ENCODE data around the gene TMEM86B.
A peak's percentile ranks its signal among the peaks of the same experiment; 100 is the strongest.

TMEM86B gene

DNA sequence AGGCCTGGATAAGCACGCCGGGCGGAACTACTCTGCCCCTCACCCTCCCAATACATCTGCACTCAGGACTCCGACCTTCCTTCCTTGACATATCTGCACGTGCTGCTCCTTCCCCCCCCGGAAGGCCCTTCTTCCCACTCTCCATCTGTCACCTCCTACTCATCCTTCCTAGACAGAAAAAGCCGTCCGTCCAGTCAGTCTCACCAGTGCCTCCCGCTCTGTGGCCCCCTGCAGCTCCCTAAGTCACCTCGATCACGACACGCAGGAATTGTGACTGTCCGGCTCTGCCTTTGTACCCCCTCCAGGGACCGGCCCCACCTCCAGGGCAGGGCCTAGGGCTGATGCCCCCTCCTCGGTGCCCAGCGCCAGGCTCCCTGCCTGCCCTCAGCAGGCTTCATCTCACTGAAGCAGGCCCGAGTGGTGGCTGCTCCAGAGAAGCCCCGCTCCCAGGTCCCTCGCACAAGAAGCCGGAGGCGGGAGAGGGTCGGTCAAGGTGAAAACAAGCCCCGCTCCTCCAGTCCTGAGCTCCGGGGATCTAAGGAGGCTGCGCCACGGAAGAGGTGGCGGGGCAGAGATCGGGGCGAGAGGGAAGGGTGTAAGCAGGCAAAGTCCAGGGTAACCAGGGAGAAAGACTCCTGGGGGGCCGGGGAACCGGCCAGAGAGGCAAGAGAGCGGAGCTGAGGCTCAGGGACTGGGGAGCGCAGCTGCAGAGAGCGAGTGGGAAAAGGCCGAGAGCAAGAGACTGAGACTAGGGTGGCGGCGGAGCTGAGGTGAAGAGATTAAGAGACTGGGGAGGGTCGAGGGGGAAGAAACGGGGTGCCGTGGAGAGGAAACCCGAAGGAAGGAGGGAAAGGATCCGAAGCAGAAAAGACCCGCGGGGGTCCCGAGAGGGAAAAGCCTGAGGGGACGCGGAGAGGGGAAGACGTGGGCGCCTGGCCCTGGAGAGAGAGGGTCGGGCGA lies 29.2 kb upstream of the TMEM86B start:
- DNase-seq (ENCODE audit: low read depth in 2 of 2) = no peak

- no peak for DNase-seq (ENCODE audit: low read depth in 2 of 2)
Observed at GRCh38 chr19:55256562-55257460, 28.2 kb upstream of the TMEM86B start.

DNA sequence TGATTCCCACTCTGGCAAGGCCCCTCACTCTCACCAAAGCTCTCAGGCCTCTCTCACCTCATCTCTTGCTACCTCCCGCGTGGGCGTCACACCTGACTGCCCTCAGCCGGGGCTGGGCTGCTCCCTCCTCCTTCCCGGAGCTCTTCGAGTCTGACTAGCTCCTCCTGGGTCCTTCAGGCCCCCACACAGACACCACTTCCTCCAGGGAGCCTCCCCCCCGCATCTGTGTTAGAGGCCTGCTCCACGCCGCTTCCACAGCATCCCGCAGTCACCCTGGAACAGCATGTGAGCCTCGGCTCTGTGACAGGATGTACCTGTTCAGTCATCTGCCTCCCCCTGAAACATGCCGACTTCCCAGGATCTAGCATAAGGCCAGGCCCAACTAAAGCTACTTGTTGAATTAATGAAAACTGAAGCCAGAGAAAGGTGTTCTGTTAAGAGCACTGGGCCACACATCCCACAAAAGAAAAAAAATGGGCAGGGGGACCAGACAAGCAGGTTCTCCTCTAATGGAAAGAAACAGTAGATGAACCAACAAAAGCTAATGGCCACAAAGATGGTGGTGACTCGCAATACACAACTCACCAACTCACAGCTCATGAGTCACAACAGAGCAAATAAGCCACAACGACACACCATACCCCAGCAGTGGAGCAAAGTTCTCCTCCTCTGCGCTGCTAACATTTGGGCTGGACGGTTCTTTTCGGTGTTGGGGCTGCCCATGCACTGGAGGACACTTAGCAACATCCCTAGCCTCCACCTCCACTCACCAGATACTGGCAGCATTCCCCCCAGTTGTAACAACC lies 27.3 kb upstream of the TMEM86B start:
- DNase-seq (ENCODE audit: low read depth in 2 of 2) = peak; percentile 42 to 51

- DNase-seq (ENCODE audit: low read depth in 2 of 2) = no peak
Observed at GRCh38 chr19:55254625-55254977, 26.0 kb upstream of the TMEM86B start.

GRCh38 chr19:55253842-55254624 lies 25.5 kb upstream of the TMEM86B start:
- DNase-seq (ENCODE audit: low read depth in 2 of 2) = peak; percentile 23 to 29

DNA sequence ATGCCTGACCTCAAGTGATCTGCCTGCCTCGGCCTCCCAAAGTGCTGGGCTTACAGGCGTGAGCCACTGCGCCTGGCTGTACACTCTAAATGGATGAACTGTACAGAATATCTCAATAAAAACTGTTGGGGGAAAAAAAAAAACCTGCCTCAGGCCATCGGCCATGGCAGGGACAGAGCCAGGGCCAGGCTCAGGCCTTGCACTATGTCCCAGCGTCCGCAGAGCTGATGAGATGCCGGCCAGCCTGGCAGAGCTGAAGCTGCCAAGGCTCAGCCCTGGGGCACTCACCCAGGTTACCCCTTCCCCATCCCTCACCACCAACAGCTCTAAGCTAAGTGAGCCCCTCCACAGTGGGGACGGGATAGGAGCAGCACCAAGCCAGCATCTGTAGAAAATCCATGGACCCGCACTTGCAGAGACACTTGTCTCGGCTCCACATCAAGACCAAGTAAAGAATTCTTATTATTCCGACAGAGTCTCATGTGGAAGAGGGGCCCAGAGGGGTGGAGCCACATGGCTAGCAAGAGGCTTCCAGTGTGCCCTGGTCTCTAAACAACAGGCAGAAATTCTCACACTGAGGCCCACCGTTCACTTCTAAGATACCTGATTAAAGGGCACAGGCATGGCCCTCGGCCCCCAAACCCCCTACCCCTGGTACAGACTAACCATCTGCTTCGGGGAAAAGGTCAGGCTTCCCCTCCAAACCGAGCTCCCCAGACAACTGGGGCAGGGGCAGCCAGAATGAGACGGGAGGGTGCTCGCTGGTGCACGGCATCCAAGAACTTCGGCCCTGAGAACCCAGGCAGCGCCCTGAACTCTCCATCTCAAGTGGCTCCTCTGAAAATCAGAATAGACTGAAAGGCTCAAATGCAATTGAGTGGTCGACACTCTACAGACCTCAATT lies 24.4 kb upstream of the TMEM86B start:
- no peak for DNase-seq (ENCODE audit: low read depth in 2 of 2)

DNA sequence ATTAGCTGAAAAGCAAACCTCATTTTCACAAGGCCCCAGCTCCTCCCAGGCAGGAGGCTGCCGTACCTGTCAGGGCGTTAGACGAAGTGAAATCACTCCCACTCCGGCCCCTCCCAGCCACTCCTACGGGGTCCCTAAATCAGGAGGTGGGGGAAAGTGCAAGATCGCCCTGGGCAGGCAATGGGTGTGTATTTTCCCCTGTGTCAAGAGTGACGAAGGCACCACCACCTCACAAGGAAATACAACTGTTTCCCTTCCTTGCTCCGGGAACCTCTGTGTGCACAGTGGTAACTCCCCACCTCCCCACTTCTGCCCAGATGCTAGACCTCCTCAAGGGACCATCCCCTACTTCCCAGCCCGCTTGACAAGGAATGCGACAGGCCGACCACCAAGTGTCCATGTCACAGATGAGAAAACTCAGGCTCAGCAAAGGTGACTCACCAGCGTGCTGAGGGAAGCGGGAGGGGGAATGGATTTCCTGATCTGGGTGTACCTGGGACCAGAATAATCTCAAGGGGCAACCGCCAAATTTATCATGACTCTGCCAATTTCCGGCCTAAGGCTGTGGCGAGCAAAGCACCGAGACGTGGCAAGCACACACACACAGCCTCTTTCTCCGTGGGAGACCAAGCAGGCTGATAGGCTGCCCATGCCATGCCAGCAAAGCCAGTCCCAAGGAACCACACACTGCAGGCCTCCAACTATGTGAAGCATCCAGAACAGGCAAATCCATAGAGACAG lies 22.9 kb upstream of the TMEM86B start:
- peak; percentile 44 to 50 for DNase-seq (ENCODE audit: low read depth in 2 of 2)

DNA sequence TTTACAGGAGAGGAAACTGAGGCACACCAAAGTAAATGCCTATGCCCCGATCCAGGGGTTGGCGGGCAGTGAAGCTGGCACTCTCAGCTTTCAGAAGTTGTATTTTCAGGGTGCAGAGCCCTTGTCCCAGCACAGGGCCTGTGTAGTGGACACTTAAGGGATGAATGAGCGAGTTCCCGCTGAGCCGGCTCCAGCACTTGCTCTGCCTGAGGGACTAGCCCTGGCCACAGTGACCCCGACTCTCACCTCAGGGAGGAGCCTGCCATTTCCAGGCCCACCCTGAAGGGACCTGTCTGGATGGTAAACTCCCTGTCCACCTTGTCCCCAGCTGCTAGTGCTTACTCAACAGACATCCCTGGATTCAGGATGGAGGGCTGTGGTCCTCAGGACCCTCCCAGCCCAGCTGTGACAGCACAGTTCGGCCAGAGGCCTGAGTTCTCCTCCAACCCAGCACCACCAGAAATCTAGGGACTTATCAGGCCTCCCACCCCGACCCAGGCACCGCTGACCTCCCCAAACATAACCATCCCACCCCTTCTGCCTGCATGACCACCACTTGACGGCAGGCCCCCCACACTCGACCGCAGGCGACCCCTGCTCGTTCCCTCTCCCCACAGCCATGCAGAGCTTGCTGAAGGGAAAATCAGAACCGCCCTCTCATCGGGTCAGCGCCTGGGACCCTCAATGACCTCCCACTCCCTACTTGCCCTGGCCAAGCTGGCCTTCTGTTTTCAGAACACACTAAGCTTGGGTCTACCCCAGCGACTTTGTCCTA lies 21.9 kb upstream of the TMEM86B start:
- DNase-seq (ENCODE audit: low read depth in 2 of 2) = no peak

- no peak for DNase-seq (ENCODE audit: low read depth in 2 of 2)
Observed at GRCh38 chr19:55249841-55250240, 21.3 kb upstream of the TMEM86B start.

GRCh38 chr19:55248704-55249103 lies 20.1 kb upstream of the TMEM86B start:
- no peak for DNase-seq (ENCODE audit: low read depth in 2 of 2)

- DNase-seq (ENCODE audit: low read depth in 2 of 2) = no peak
Observed at GRCh38 chr19:55248166-55248675, 19.7 kb upstream of the TMEM86B start.

- no peak for DNase-seq (ENCODE audit: low read depth in 2 of 2)
Observed at GRCh38 chr19:55247621-55248099, 19.1 kb upstream of the TMEM86B start.

DNA sequence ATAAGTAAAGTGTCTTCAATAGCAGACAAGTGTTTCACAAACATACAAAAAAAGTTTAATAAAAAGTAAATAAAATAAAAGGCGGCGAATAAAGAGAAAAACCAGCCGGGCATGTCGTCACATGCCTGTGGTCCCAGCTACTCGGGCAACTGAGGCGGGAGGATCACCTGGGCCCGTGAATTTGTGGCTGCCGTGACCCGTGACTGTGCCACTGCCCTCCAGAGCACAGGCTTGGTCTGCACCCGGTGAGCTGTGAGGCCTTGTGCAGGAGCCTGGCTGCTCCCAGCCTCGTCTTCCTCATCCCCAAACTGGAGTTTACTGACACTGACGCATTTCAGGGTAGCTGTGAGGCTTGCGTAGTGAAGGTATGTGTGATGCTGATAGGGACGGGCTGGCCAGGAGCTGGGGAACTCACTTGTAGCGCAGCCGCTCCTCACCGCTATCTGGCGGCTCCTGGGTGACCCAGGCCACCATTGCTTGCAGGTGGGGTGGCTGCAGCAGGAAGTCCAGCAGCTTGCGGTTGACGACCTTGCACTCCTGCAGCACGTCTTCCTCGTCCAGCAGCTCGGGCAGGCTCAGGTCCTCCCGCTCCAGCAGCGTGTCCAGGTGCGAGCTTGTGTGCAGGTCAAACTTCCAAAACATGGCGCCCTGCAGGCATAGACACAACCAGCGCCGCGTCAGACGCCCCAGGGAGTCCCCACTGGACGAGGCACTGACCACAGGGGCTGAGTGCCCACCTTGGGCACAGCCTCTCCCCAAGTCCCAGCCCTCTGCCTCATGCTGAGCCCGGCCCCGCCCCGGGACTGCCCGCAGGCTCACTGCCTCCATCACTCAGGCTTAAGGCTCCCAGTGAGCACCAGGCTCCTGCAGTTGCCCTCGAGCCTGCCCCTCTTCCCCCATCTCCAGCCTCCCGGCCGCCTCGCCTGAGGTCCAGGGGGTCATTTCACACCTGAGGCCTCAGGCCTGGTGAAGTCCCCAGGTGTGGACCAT lies 18.2 kb upstream of the TMEM86B start:
- no peak for DNase-seq (ENCODE audit: low read depth in 2 of 2)

- no peak for DNase-seq (ENCODE audit: low read depth in 2 of 2)
Observed at GRCh38 chr19:55245236-55245904, 16.8 kb upstream of the TMEM86B start.

DNA sequence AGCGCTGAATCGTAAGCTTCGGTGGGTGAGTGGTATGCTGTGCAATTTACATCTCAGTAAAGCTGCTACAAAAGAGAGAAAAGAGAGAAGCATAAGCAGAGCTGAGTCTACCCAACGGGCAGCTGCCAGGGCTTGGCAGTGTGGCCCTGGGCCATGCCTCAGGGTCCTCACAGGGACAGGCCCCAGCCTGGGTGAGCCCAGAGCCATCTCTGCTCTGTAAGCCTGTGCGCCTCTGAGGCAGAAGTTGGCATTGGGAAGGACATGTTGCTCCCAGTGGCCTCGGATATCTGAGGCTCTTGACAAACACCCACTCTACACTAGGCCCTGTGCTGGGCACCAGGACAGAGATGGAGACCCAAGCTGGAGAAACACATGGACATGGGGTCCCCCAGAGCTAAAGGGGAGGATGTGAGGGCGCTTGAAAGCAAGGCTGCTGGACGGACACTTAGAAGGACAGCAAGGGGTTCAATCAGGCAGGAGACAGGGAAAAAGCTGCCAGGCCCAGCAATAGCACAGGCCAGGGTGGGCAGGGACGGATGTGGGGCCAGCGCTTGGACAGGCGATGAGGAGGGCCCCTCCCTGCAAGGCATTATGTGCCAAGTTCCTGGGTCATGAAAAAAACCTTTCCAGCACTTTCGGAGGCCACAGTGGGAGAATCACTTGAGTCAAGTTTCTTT lies 15.6 kb upstream of the TMEM86B start:
- DNase-seq (ENCODE audit: low read depth in 2 of 2) = no peak

- no peak for DNase-seq (ENCODE audit: low read depth in 2 of 2)
Observed at GRCh38 chr19:55242517-55242916, 14.0 kb upstream of the TMEM86B start.
